Cortex of kidney (tissue), 1 donor: ENCODE data around the gene MCTP2.

Source experiments
- DNase-seq: peaks from one replicate; lab custom pipeline; 2025; lab: John Stamatoyannopoulos, UW

MCTP2 gene, protein sequence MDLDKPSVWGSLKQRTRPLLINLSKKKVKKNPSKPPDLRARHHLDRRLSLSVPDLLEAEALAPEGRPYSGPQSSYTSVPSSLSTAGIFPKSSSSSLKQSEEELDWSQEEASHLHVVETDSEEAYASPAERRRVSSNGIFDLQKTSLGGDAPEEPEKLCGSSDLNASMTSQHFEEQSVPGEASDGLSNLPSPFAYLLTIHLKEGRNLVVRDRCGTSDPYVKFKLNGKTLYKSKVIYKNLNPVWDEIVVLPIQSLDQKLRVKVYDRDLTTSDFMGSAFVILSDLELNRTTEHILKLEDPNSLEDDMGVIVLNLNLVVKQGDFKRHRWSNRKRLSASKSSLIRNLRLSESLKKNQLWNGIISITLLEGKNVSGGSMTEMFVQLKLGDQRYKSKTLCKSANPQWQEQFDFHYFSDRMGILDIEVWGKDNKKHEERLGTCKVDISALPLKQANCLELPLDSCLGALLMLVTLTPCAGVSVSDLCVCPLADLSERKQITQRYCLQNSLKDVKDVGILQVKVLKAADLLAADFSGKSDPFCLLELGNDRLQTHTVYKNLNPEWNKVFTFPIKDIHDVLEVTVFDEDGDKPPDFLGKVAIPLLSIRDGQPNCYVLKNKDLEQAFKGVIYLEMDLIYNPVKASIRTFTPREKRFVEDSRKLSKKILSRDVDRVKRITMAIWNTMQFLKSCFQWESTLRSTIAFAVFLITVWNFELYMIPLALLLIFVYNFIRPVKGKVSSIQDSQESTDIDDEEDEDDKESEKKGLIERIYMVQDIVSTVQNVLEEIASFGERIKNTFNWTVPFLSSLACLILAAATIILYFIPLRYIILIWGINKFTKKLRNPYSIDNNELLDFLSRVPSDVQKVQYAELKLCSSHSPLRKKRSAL

DNA sequence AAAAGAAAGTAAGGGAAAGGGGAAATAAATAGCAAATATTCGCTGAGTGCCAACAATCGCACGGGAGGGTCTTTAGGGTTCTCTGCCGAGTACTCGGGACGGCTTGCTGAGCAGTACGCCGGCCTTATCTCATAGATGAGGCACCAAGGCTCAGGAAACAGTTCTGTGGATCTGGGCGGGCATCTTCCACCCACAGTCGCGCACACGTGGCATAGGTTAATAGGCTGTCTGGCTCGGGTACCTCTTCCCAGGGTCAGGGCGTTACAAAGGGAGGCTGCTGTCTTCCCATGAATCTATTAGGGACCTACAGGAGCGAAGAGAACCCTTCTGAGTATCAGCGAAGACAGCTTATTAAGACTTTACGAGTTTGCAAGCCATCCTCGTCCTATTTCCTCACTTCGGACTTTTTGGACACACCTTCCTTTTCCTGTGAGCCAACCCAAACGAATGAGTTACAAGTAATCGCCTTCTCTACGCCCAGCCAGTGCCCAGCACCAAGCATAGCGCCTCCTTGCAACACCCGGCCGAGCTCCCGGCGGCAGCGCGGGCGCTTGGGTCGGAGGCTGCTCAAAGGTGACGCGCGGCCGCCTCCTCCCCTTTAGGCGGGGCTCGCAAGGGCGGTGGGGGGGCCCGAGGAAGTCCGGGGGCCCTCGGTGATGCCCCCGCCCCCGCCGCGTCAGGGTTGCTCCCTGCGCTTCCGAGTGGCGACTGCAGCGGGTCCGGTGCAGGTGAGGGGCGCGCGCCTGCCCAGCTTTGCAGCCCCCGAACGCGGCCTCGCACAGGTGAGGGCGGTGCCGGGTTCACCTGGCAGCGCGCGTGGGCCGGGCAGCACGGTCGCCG, at the start of gene MCTP2:
Gene MCTP2 (plus strand): TSS at position 679 of the 840 bp plus-strand sequence. CDS start 66,705 bp downstream, outside the sequence.
- no peak for DNase-seq

DNA sequence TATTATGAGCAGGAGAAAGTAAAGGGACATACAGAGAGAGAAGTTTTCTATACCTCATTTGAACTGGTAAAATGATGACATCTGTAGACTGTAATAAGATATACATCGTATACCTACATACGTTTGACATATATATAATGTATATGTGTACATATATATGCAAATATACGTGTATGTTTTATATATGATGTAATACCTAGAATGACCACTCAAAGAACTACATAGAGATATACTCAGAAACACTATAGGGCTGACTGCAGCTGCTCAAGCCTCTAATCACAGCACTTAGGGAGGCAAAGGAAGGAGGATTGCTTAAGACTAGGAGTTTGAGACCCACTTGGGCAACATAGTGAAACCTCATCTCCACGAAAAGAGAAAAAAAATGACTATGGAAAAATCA, 48.5 kb upstream of the MCTP2 start:
- DNase-seq: no peak

DNA sequence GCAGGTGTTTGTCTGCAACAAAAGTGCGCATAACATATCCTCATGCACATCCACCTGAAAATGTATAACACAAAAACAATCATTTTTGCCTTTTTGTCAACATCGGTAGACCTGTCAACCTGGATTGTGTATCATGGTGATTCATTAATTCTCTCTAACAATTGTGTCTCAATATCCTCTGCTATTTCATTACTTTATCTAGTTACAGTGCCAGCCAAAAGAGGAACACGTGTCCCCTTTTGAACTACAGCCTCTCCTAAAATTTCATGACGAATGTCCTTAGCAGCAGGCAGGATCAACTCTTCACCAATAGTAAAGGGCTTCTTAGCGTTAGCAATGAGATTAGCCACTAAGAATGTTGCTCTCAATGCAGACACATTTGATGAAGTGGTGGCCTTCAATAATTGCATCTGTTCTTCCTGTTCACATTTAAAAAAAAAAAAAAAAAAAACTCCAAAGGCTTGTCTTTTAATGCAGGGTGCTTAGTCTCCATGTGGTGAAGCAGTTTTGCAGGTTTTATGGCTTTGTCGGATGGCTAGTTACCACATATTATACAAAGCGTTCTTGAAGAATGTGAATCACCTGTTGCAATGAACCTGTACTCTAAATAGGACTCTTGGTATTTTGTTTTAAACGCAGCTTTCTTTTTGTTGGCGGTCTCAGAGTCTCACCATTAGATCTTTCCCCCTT, 45.7 kb upstream of the MCTP2 start:
- no peak for DNase-seq

- DNase-seq: no peak
These were observed 44.5 kb upstream of the MCTP2 start for GRCh38 chr15:94186770-94187331.

DNA sequence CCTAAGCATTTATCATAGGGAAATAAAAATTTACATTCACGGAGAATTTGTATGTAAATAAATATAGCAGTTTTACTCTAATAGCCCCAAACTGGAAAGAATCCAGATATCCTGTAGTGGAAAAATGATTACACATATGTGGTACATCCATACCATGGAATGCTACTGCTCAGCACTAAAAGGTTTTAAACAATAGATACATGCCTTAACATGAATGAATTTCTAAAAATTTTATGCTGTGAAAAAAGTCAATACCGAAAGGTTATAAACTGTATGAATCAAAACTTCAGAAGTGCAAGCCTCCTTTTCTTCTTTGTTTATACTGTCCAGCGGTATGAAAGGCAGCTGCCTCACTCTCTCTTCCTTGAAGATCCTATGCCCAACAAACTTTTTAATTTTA, 37.5 kb upstream of the MCTP2 start:
- no peak for DNase-seq

DNA sequence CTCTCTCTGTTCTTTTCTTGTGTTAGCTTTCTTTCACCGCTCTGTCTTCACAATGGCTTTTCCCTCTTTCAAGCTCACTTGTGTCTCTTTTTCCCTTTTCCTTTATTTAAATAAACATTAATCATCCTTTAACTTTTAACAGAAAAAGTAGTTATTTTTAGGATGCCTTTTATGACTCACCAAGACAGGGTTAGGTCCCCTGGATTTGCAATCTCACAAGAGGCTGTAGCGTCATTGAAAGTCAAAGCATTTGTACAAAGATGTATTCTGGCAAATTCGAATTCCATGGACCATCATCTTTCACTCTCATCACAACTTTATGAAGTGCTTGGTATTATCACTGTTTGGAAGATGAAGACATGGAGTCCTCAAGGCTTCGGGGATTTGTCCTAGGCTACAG, 34.8 kb upstream of the MCTP2 start:
- no peak for DNase-seq

- no peak for DNase-seq
These were observed 32.7 kb upstream of the MCTP2 start for GRCh38 chr15:94198633-94199032.

GRCh38 chr15:94199725-94200124, 31.6 kb upstream of the MCTP2 start:
- DNase-seq: no peak

GRCh38 chr15:94203306-94203705, 28.1 kb upstream of the MCTP2 start:
- no peak for DNase-seq

GRCh38 chr15:94205366-94205765, 26.0 kb upstream of the MCTP2 start:
- DNase-seq: no peak

DNA sequence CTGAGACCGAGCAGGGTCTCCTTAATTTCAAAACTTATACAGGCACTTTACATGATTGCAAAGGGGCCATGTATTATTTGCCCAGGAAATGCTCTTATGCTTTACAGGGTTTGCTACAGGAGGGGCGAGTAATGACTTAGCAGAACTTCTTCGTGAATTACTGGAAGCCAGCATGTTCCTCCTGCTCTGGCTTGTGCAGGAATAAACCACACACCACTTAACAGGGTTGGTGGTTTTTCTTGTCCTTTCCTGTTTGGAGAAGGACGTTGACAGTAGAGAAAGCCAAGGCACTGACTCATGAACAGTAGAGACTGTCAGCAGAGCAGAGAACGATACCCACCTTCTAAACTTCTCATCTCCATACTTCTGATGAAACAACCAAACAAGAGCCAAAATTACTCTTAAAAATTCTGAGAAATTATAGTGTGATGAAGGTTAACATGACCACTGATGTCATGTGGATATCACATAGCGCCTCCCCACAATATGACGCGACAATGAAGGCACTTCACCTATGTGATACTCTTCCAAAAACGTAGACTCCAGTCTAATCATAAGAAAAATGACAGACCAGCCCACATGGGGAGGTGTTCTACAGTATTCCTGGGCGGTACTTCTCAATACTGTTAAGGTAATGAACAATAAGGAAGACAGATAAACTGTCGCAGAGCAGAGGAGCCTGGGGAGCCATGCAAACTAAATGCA, 24.7 kb upstream of the MCTP2 start:
- DNase-seq: no peak

GRCh38 chr15:94212291-94212690, 19.1 kb upstream of the MCTP2 start:
- DNase-seq: no peak

GRCh38 chr15:94225616-94226015, 5.7 kb upstream of the MCTP2 start:
- no peak for DNase-seq

DNA sequence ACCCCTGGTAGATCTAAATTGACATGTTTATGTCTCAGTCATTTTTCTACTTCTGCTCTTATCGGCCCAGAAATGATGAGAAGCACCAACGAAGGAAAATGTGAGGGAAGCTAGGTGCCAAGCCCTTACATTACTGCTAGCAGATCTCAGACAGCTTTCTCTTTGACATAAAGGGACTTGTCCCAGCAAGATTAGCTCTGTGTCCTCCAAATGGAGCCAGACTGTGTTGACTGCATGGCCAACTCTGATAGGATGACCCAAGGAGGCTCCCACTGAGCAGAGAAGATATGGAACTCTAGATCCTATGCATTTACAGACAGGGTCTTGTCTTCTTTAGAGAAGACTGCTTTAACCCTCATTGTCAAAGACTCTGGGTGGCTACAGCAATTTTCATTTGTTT, 2.8 kb upstream of the MCTP2 start:
- DNase-seq: no peak

DNA sequence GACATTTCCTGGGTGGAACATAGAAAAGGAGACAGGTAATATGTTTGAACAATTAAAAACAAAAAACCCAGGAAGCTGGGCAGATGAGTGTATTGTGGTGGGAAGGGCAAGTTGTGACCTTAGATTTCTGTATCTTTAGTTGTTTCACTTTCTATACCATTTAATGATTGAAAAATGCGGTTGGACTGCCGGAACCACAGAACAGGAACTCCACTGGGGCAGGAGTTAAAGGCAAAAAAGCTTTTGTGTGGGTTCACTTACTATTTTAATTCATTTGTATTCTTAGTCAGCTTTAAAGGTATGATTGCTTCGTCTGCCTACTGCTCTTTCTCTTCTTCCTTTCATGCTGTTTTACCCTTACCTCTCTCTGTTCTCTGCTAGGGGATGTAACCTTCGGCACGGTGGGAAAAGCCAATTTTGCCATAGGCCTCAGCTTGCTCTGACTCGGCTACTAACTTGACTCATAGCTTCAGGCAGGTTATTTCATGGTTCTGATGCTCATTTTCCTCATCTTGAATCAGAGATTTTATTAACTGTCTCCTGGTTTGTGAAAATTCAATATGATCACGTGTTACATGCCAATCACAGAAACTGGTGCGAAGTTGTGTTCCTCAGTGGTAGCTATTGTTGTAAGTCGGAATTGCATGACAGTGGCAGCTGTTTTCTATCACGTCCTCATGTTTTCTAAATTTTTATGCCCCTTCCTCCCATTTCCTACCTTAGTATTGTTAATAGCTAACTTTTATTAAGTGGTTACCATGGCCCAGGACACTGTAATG, 1.6 kb upstream of the MCTP2 start:
- no peak for DNase-seq

DNA sequence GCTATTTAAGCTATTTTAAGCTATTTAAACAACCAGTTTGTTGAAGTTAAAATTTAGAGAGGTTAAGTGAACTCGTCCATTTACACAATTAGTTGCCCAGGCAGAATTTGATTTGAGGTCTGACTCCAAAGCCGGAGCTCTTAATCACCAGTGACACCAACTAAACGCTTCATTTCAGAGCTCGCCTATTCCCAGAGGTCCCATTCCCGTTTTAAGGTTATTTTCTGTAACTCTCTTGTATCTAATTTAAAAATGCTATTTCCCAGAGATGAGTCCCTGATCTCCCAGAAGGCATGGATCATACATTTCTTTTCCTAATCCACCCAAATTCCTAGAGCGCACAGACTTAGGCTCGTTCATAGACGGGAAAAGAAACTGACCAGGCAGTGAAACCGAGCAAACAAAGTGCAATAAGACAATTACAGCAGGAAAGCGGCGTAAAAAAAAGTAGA, 904 bp upstream of the MCTP2 start:
- DNase-seq: no peak

- DNase-seq: no peak
These were observed 535 bp downstream of the MCTP2 start for GRCh38 chr15:94231723-94232468.

- no peak for DNase-seq
These were observed 2.1 kb downstream of the MCTP2 start for GRCh38 chr15:94233441-94233840.

GRCh38 chr15:94234300-94234699, 2.9 kb downstream of the MCTP2 start:
- DNase-seq: no peak
